Measurements from ENCODE around the gene GABRB1.

GABRB1 gene

GRCh38 chr4:47185761-47186160, 154.4 kb downstream of the GABRB1 start:
- Mint-ChIP-seq H3K27me3 (peaks cover 5% of the 10 kb centered on the region), H3K9me3 (no peaks in the 10 kb centered on the region)

GRCh38 chr4:47187608-47188007, 156.2 kb downstream of the GABRB1 start:
- Mint-ChIP-seq H3K4me3 (no peak overlapping the region), H3K27ac (no peak overlapping the region), H3K4me1 (no peaks in the 10 kb centered on the region), H3K27me3 (peaks cover 5% of the 10 kb centered on the region), H3K36me3 (no peaks in the 10 kb centered on the region), H3K9me3 (no peaks in the 10 kb centered on the region)
- ATAC-seq (ENCODE audit: low read depth) (no peak), DNase-seq (ENCODE audit: low spot score in 2 of 2) (no peak)

More at GRCh38 chr4:47185761-47186160, 154.4 kb downstream of the GABRB1 start:
- H3K4me1 Mint-ChIP-seq: no peaks in the 10 kb centered on the region
- DNase-seq (ENCODE audit: low spot score in 2 of 2): no peak
- no peak overlapping the region for H3K27ac Mint-ChIP-seq
- no peak for ATAC-seq (ENCODE audit: low read depth)
- no peak overlapping the region for H3K4me3 Mint-ChIP-seq
- no peaks in the 10 kb centered on the region for H3K36me3 Mint-ChIP-seq

- ATAC-seq (ENCODE audit: low read depth) (no peak), DNase-seq (ENCODE audit: low spot score in 2 of 2) (no peak)
- Mint-ChIP-seq H3K4me3 (no peak overlapping the region), H3K27me3 (no peaks in the 10 kb centered on the region), H3K9me3 (no peaks in the 10 kb centered on the region), H3K4me1 (no peaks in the 10 kb centered on the region), H3K27ac (no peak overlapping the region), H3K36me3 (no peaks in the 10 kb centered on the region)
Observed at GRCh38 chr4:47193179-47193578, 161.8 kb downstream of the GABRB1 start.

- no peaks in the 10 kb centered on the region for H3K4me1 Mint-ChIP-seq
Observed at GRCh38 chr4:47194036-47194737, 162.8 kb downstream of the GABRB1 start.

GRCh38 chr4:47195706-47196105, 164.3 kb downstream of the GABRB1 start:
- DNase-seq (ENCODE audit: low spot score in 2 of 2) (no peak), ATAC-seq (ENCODE audit: low read depth) (no peak)
- no peaks in the 10 kb centered on the region for H3K36me3 Mint-ChIP-seq
- H3K27ac Mint-ChIP-seq: no peak overlapping the region
- no peaks in the 10 kb centered on the region for H3K9me3 Mint-ChIP-seq
- no peaks in the 10 kb centered on the region for H3K27me3 Mint-ChIP-seq
- no peak overlapping the region for H3K4me3 Mint-ChIP-seq
- H3K4me1 Mint-ChIP-seq: no peaks in the 10 kb centered on the region

More at GRCh38 chr4:47194036-47194737, 162.8 kb downstream of the GABRB1 start:
- Mint-ChIP-seq H3K27me3 (no peaks in the 10 kb centered on the region), H3K9me3 (no peaks in the 10 kb centered on the region), H3K36me3 (no peaks in the 10 kb centered on the region), H3K4me3 (no peak overlapping the region), H3K27ac (no peak overlapping the region)
- no peak for ATAC-seq (ENCODE audit: low read depth)
- DNase-seq (ENCODE audit: low spot score in 2 of 2): no peak

- DNase-seq (ENCODE audit: low spot score in 2 of 2): no peak
- H3K27ac Mint-ChIP-seq: no peak overlapping the region
- no peak for ATAC-seq (ENCODE audit: low read depth)
- no peaks in the 10 kb centered on the region for H3K36me3 Mint-ChIP-seq
- no peaks in the 10 kb centered on the region for H3K27me3 Mint-ChIP-seq
- H3K9me3 Mint-ChIP-seq: no peaks in the 10 kb centered on the region
- H3K4me1 Mint-ChIP-seq: no peaks in the 10 kb centered on the region
- no peak overlapping the region for H3K4me3 Mint-ChIP-seq
Observed at GRCh38 chr4:47198791-47199190, 167.4 kb downstream of the GABRB1 start.

GRCh38 chr4:47203593-47203992, 172.2 kb downstream of the GABRB1 start:
- H3K4me3 Mint-ChIP-seq: no peak overlapping the region
- H3K36me3 Mint-ChIP-seq: no peaks in the 10 kb centered on the region
- H3K9me3 Mint-ChIP-seq: no peaks in the 10 kb centered on the region
- no peaks in the 10 kb centered on the region for H3K4me1 Mint-ChIP-seq
- no peak for ATAC-seq (ENCODE audit: low read depth)
- DNase-seq (ENCODE audit: low spot score in 2 of 2): no peak
- H3K27ac Mint-ChIP-seq: no peak overlapping the region
- no peaks in the 10 kb centered on the region for H3K27me3 Mint-ChIP-seq

- DNase-seq (ENCODE audit: low spot score in 2 of 2) (no peak), ATAC-seq (ENCODE audit: low read depth) (no peak)
- Mint-ChIP-seq H3K27me3 (no peaks in the 10 kb centered on the region), H3K36me3 (no peaks in the 10 kb centered on the region), H3K27ac (no peak overlapping the region), H3K9me3 (no peaks in the 10 kb centered on the region), H3K4me1 (no peaks in the 10 kb centered on the region), H3K4me3 (no peak overlapping the region)
Observed at GRCh38 chr4:47207555-47207954, 176.2 kb downstream of the GABRB1 start.

GRCh38 chr4:47209833-47210232, 178.5 kb downstream of the GABRB1 start:
- no peak overlapping the region for H3K4me3 Mint-ChIP-seq
- H3K27me3 Mint-ChIP-seq: peaks cover 2% of the 10 kb centered on the region
- DNase-seq (ENCODE audit: low spot score in 2 of 2) (no peak), ATAC-seq (ENCODE audit: low read depth) (no peak)
- H3K36me3 Mint-ChIP-seq: no peaks in the 10 kb centered on the region
- no peaks in the 10 kb centered on the region for H3K9me3 Mint-ChIP-seq
- H3K27ac Mint-ChIP-seq: no peak overlapping the region
- H3K4me1 Mint-ChIP-seq: no peaks in the 10 kb centered on the region

- no peak overlapping the region for H3K4me3 Mint-ChIP-seq
- ATAC-seq (ENCODE audit: low read depth) (no peak), DNase-seq (ENCODE audit: low spot score in 2 of 2) (no peak)
- no peaks in the 10 kb centered on the region for H3K36me3 Mint-ChIP-seq
- peaks cover 2% of the 10 kb centered on the region for H3K27me3 Mint-ChIP-seq
- no peaks in the 10 kb centered on the region for H3K9me3 Mint-ChIP-seq
- H3K27ac Mint-ChIP-seq: no peak overlapping the region
- H3K4me1 Mint-ChIP-seq: no peaks in the 10 kb centered on the region
Observed at GRCh38 chr4:47210828-47211227, 179.5 kb downstream of the GABRB1 start.

GRCh38 chr4:47213106-47213505, 181.7 kb downstream of the GABRB1 start:
- Mint-ChIP-seq H3K36me3 (no peaks in the 10 kb centered on the region), H3K9me3 (no peaks in the 10 kb centered on the region), H3K27me3 (peaks cover 2% of the 10 kb centered on the region), H3K27ac (no peak overlapping the region), H3K4me3 (no peak overlapping the region), H3K4me1 (no peaks in the 10 kb centered on the region)
- no peak for ATAC-seq (ENCODE audit: low read depth)
- DNase-seq (ENCODE audit: low spot score in 2 of 2): no peak

- peaks cover 2% of the 10 kb centered on the region for H3K27me3 Mint-ChIP-seq
- ATAC-seq (ENCODE audit: low read depth) (no peak), DNase-seq (ENCODE audit: low spot score in 2 of 2) (no peak)
- H3K27ac Mint-ChIP-seq: no peak overlapping the region
- no peaks in the 10 kb centered on the region for H3K4me1 Mint-ChIP-seq
- H3K9me3 Mint-ChIP-seq: no peaks in the 10 kb centered on the region
- no peak overlapping the region for H3K4me3 Mint-ChIP-seq
- no peaks in the 10 kb centered on the region for H3K36me3 Mint-ChIP-seq
Observed at GRCh38 chr4:47213539-47213938, 182.2 kb downstream of the GABRB1 start.

GRCh38 chr4:47213971-47214370, 182.6 kb downstream of the GABRB1 start:
- Mint-ChIP-seq H3K9me3 (no peaks in the 10 kb centered on the region), H3K36me3 (no peaks in the 10 kb centered on the region), H3K4me3 (no peak overlapping the region), H3K27ac (no peak overlapping the region), H3K27me3 (peaks cover 2% of the 10 kb centered on the region), H3K4me1 (no peaks in the 10 kb centered on the region)
- no peak for ATAC-seq (ENCODE audit: low read depth)
- DNase-seq (ENCODE audit: low spot score in 2 of 2): no peak

- Mint-ChIP-seq H3K4me1 (no peaks in the 10 kb centered on the region), H3K36me3 (no peaks in the 10 kb centered on the region), H3K27me3 (peaks cover 4% of the 10 kb centered on the region), H3K4me3 (no peak overlapping the region), H3K9me3 (no peaks in the 10 kb centered on the region), H3K27ac (no peak overlapping the region)
- DNase-seq (ENCODE audit: low spot score in 2 of 2): no peak
- no peak for ATAC-seq (ENCODE audit: low read depth)
Observed at GRCh38 chr4:47215759-47216158, 184.4 kb downstream of the GABRB1 start.

GRCh38 chr4:47217291-47217690, 185.9 kb downstream of the GABRB1 start:
- no peak for ATAC-seq (ENCODE audit: low read depth)
- Mint-ChIP-seq H3K27ac (no peak overlapping the region), H3K36me3 (no peaks in the 10 kb centered on the region), H3K9me3 (no peaks in the 10 kb centered on the region), H3K27me3 (peaks cover 4% of the 10 kb centered on the region), H3K4me1 (no peaks in the 10 kb centered on the region), H3K4me3 (no peak overlapping the region)
- DNase-seq (ENCODE audit: low spot score in 2 of 2): no peak
